Spleen (tissue), 11 donors: Measurements from ENCODE around the gene PLA2G4A. TPM values are rescaled to one million over a fixed set of nuclear protein-coding genes. Genes with fewer than 3 reads are reported as not detected.

ENCODE experiments used
- DNase-seq: peaks from one replicate; pipeline ENCODE4 v3.0.0-alpha.2; 2020
- H3K27ac ChIP-seq, 8 donors: fragments of 200-600 bp; sonication (generic) in 7 of 8; 1 replicate in 4 of 8; 2 replicates in 4 of 8; pipeline versions ENCODE4 v1.5.0 to v1.8.0; 2016 to 2021; ENCODE audit warnings: inconsistent platforms in 4 of 8, mild to moderate bottlenecking in 4 of 8, moderate library complexity in 1 of 8
- H3K27me3 ChIP-seq, 7 donors: fragments of 200-600 bp; sonication (generic) in 6 of 7; replicated peaks in 1 of 7; 1 replicate in 4 of 7; 2 replicates in 3 of 7; pipeline versions ENCODE4 v1.5.0 to v1.8.0; 2016 to 2021; ENCODE audit warnings: inconsistent platforms in 3 of 7, mild to moderate bottlenecking in 1 of 7
- H3K36me3 ChIP-seq, 6 donors: fragments of 200-600 bp; sonication (generic) in 5 of 6; 1 replicate in 4 of 6; 2 replicates in 2 of 6; pipeline versions ENCODE4 v1.5.0 to v1.8.0; 2016 to 2021; ENCODE audit warnings: inconsistent platforms in 2 of 6
- H3K4me1 ChIP-seq, 6 donors: fragments of 200-600 bp; sonication (generic) in 5 of 6; 1 replicate in 3 of 6; 2 replicates in 3 of 6; pipeline versions ENCODE4 v1.5.0 to v1.8.0; 2016 to 2021; ENCODE audit warnings: inconsistent platforms in 3 of 6
- H3K4me3 ChIP-seq, 8 donors: fragments of 200-600 bp; sonication (generic) in 7 of 8; 1 replicate in 4 of 8; 2 replicates in 4 of 8; pipeline versions ENCODE4 v1.5.0 to v1.8.0; 2016 to 2021; ENCODE audit warnings: inconsistent platforms in 4 of 8, mild to moderate bottlenecking in 4 of 8, moderate library complexity in 2 of 8
- H3K9me3 ChIP-seq, 8 donors: fragments of 200-600 bp; sonication (generic) in 7 of 8; 1 replicate in 4 of 8; 2 replicates in 4 of 8; pipeline versions ENCODE4 v1.5.0 to v1.8.0; 2016 to 2021; ENCODE audit warnings: inconsistent platforms in 4 of 8
- POLR2A ChIP-seq, 3 donors: fragments of 450-650 bp; IDR thresholded peaks; one replicate each; pipeline ENCODE4 v1.5.1; 2017; ENCODE audit warnings: antibody characterized with exemption in 3 of 3, mild to moderate bottlenecking in 1 of 3
- POLR2AphosphoS5 ChIP-seq, 3 donors: sonication (generic); formaldehyde crosslinking; IDR thresholded peaks; one replicate each; pipeline ENCODE4 v1.5.1; 2017; ENCODE audit warnings: antibody characterized with exemption in 3 of 3
- WGBS, 5 donors: extraction: QIAGEN DNeasy Blood & Tissue Kit in 3 of 5; methylation state at CpG; one replicate each; pipeline versions ENCODE4 v1.1.5 to v1.1.7; 2013 to 2018; 5-methylcytosine and 5-hydroxymethylcytosine counted together
- intact Hi-C: fragments of 100-400 bp; cut with DNase I; formaldehyde crosslinking; loops from one replicate; pipeline ENCODE4 v1.15.0; 2023; ENCODE audit warnings: low total_unique reads
- polyA plus RNA-seq, 3 donors: library from polyadenylated mRNA; stranded (reverse); fragments of 200-250 nt; gene quantifications; one replicate each; pipeline ENCODE4 v1.2.1, GENCODE V29; 2013
- total RNA-seq, 7 donors: library from RNA; depleted of rRNA in 3 of 7; stranded (reverse); fragments of >200 nt in 3 of 7; fragmentation: NEBNext Ultra II Directional in 4 of 7; extraction: Animal tissue kit (Norgen Biotek cat#: 25700) in 4 of 7; gene quantifications; one replicate each; pipeline versions ENCODE4 v1.1.0 to v1.2.1, GENCODE V29; 2016 to 2021
- TF ChIP-seq, protein P1 (sequence below), 11 experiments: fragments of 200-600 bp in 7 of 11; fragments of 450-650 bp in 4 of 11; sonication (generic) in 4 of 11; IDR thresholded peaks in 8 of 11; conservative IDR thresholded peaks in 3 of 11; 1 replicate in 7 of 11; 2 replicates in 4 of 11; pipeline versions ENCODE4 v1.4.0 to v1.8.0; 2016 to 2021; ENCODE audit warnings: antibody characterized with exemption in 11 of 11, inconsistent platforms in 4 of 11, mild to moderate bottlenecking in 1 of 11
- donor health status: healthy with polysubstance abuse.
- donor health status: DM: no; HTN: no; CAD: no; lungs with moderate emphysema.
- donor health status: DM: no; HTN: no; CAD: no.
- donor health status: Bipolar disorder and iron deficiency.
- donor health status: healthy.
- donor health status: DM: no; HTN: no; CAD: no.
- donor health status: DM: yes; HTN: yes; CAD: no.

The PLA2G4A gene
- total and polyA plus RNA-seq, 10 donors: 1.2 to 11.6 (median 7.2) TPM

- H3K36me3 ChIP-seq: peaks cover 0 to 13% (median 0%) of the 10 kb centered on the region in 6 donors
- H3K4me1 ChIP-seq: no peaks in the 10 kb centered on the region
- TF ChIP-seq, protein P1, sequence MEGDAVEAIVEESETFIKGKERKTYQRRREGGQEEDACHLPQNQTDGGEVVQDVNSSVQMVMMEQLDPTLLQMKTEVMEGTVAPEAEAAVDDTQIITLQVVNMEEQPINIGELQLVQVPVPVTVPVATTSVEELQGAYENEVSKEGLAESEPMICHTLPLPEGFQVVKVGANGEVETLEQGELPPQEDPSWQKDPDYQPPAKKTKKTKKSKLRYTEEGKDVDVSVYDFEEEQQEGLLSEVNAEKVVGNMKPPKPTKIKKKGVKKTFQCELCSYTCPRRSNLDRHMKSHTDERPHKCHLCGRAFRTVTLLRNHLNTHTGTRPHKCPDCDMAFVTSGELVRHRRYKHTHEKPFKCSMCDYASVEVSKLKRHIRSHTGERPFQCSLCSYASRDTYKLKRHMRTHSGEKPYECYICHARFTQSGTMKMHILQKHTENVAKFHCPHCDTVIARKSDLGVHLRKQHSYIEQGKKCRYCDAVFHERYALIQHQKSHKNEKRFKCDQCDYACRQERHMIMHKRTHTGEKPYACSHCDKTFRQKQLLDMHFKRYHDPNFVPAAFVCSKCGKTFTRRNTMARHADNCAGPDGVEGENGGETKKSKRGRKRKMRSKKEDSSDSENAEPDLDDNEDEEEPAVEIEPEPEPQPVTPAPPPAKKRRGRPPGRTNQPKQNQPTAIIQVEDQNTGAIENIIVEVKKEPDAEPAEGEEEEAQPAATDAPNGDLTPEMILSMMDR (IDR thresholded peaks at IDR 0.05 in 8 of 11, conservative IDR thresholded peaks at IDR 0.05 in 3 of 11): no peak
- TF ChIP-seq POLR2A (IDR thresholded peaks at IDR 0.05) (no peak), POLR2AphosphoS5 (IDR thresholded peaks at IDR 0.05) (no peak)
- no peaks in the 10 kb centered on the region for H3K27me3 ChIP-seq
- intact Hi-C loops: no loop called here
- H3K9me3 ChIP-seq: no peaks in the 10 kb centered on the region
- DNase-seq: no peak
- 47 to 83% (median 64%) methylated on average over 4 of the region's 4 CpGs for WGBS, 5 donors
- no peak overlapping the region for H3K27ac ChIP-seq
- no peak overlapping the region for H3K4me3 ChIP-seq
Observed at GRCh38 chr1:186948535-186948934, 119.8 kb downstream of the PLA2G4A start.

GRCh38 chr1:186949173-186949572 lies 120.4 kb downstream of the PLA2G4A start:
- peaks cover 0 to 13% (median 0%) of the 10 kb centered on the region in 6 donors for H3K36me3 ChIP-seq
- WGBS, 5 donors: 0 to 61% (median 1%) methylated on average over 1 of the region's 1 CpG
- intact Hi-C loops: no loop called here
- DNase-seq: no peak
- H3K27ac ChIP-seq: no peak overlapping the region
- H3K27me3 ChIP-seq: no peaks in the 10 kb centered on the region
- no peak overlapping the region for H3K4me3 ChIP-seq
- no peaks in the 10 kb centered on the region for H3K4me1 ChIP-seq
- no peaks in the 10 kb centered on the region for H3K9me3 ChIP-seq
- TF ChIP-seq POLR2AphosphoS5 (IDR thresholded peaks at IDR 0.05): no peak
- TF ChIP-seq, protein P1 (IDR thresholded peaks at IDR 0.05 in 8 of 11, conservative IDR thresholded peaks at IDR 0.05 in 3 of 11): no peak
- TF ChIP-seq POLR2A (IDR thresholded peaks at IDR 0.05): no peak

DNA sequence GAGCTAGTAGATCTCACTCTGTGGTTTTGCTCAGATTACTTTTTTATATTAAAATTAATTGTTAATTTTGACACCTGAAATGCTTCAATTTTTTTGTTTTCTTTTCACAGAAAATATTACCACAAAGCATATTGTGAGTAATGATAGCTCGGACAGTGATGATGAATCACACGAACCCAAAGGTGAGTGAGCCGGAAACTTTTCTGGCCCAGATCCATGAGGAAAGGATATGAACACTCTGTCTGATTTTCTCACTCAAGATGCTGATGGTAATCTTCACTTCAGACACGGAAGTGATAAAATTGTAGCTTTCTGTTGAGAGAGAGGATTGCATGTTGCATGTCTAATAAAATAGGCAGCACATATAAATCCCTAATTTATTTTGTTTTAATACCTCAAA lies 121.8 kb downstream of the PLA2G4A start:
- TF ChIP-seq POLR2AphosphoS5 (IDR thresholded peaks at IDR 0.05) (no peak), POLR2A (IDR thresholded peaks at IDR 0.05) (no peak)
- TF ChIP-seq, protein P1 (IDR thresholded peaks at IDR 0.05 in 8 of 11, conservative IDR thresholded peaks at IDR 0.05 in 3 of 11): no peak

DNA sequence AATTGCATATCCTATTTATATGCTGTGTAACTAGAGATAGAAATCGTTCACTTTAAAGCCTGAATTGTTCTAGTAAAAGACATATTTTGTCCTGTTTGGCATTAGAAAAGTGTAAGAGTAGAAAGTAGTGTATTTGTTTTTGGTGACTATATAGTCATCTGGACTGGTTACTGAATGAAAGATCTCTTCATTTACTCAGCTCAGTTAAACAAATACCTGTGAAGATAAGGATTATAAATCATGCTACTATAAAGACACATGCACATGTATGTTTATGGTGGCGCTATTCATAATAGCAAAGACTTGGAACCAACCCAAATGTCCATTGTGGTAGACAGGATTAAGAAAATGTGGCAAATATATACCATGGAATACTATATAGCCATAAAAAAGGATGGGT lies 125.1 kb downstream of the PLA2G4A start:
- DNase-seq: no peak
- Histone ChIP-seq H3K4me3 (no peak overlapping the region), H3K4me1 (no peaks in the 10 kb centered on the region), H3K27me3 (no peaks in the 10 kb centered on the region), H3K9me3 (no peaks in the 10 kb centered on the region), H3K36me3 (peaks cover 0 to 20% (median 0%) of the 10 kb centered on the region in 6 donors), H3K27ac (no peak overlapping the region)
- TF ChIP-seq, protein P1 (IDR thresholded peaks at IDR 0.05 in 8 of 11, conservative IDR thresholded peaks at IDR 0.05 in 3 of 11): no peak
- TF ChIP-seq POLR2AphosphoS5 (IDR thresholded peaks at IDR 0.05): no peak
- TF ChIP-seq POLR2A (IDR thresholded peaks at IDR 0.05): no peak
- intact Hi-C loops: no loop called here
- 79 to 94% (median 83%) methylated on average over 2 of the region's 2 CpGs for WGBS, 5 donors

More for the DNA sequence above, 121.8 kb downstream of the PLA2G4A start:
- no peak for DNase-seq
- no peaks in the 10 kb centered on the region for H3K4me1 ChIP-seq
- 69 to 86% (median 78%) methylated on average over 4 of the region's 4 CpGs for WGBS, 5 donors
- H3K9me3 ChIP-seq: no peaks in the 10 kb centered on the region
- intact Hi-C loops: no loop called here
- no peak overlapping the region for H3K4me3 ChIP-seq
- peaks cover 0 to 13% (median 0%) of the 10 kb centered on the region in 6 donors for H3K36me3 ChIP-seq
- no peak overlapping the region for H3K27ac ChIP-seq
- no peaks in the 10 kb centered on the region for H3K27me3 ChIP-seq
